DLD1 (cell line): ENCODE results near the gene CDCA3.

Experiments
- in situ Hi-C: cut with HindIII; loops from 2 replicates; pipeline ENCODE4 v1.10.0; 2017; ENCODE audit warnings: low sequenced_read_pairs

Gene CDCA3

GRCh38 chr12:6833189-6833890 lies 17.7 kb downstream of the CDCA3 start:
- in situ Hi-C loops = no loop called here

GRCh38 chr12:6832125-6832524 lies 19.0 kb downstream of the CDCA3 start:
- in situ Hi-C loops = no loop called here

GRCh38 chr12:6831450-6831995 lies 19.6 kb downstream of the CDCA3 start:
- in situ Hi-C loops = no loop called here

GRCh38 chr12:6830999-6831398 lies 20.1 kb downstream of the CDCA3 start:
- in situ Hi-C loops = no loop called here

- in situ Hi-C loops = no loop called here
Observed at GRCh38 chr12:6830286-6830890, 20.7 kb downstream of the CDCA3 start.

- in situ Hi-C loops = no loop called here
Observed at GRCh38 chr12:6829536-6830220, 21.4 kb downstream of the CDCA3 start.

GRCh38 chr12:6828781-6829535 lies 22.1 kb downstream of the CDCA3 start:
- in situ Hi-C loops = no loop called here

- in situ Hi-C loops = no loop called here
Observed at GRCh38 chr12:6827982-6828780, 22.9 kb downstream of the CDCA3 start, which contains the start of gene P3H3. Gene P3H3 (plus strand): TSS chr12:6828407. CDS start chr12:6828441, 34 bp downstream.

GRCh38 chr12:6827437-6827911 lies 23.6 kb downstream of the CDCA3 start:
- in situ Hi-C loops = no loop called here

GRCh38 chr12:6826734-6827436 lies 24.2 kb downstream of the CDCA3 start:
- in situ Hi-C loops = no loop called here

GRCh38 chr12:6826125-6826733 lies 24.9 kb downstream of the CDCA3 start:
- in situ Hi-C loops = no loop called here

- in situ Hi-C loops = no loop called here
Observed at GRCh38 chr12:6825398-6826124, 25.5 kb downstream of the CDCA3 start.

GRCh38 chr12:6824901-6825381 lies 26.1 kb downstream of the CDCA3 start:
- in situ Hi-C loops = no loop called here

- in situ Hi-C loops = no loop called here
Observed at GRCh38 chr12:6824085-6824775, 26.9 kb downstream of the CDCA3 start.

GRCh38 chr12:6823182-6824084 lies 27.7 kb downstream of the CDCA3 start:
- in situ Hi-C loops = no loop called here

GRCh38 chr12:6822426-6823135 lies 28.5 kb downstream of the CDCA3 start:
- in situ Hi-C loops = no loop called here
